ENCODE data around the gene DOCK10.

GRCh38 chr2:225013425-225014365, 28.6 kb downstream of the DOCK10 start:
- TF ChIP-seq CTCF (IDR thresholded peaks at IDR 0.05) (no peak), SIN3A (IDR thresholded peaks at IDR 0.05; ENCODE audit: borderline replicate concordance, insufficient read depth, low read depth, low read length) (no peak), POLR2AphosphoS5 (IDR thresholded peaks at IDR 0.05; ENCODE audit: low read depth, low read length) (no peak)

All from Panc1 (cell line).